ENCODE measurements around the gene WDR72.
"Not testable (repeated sequence)": the region's sequence is repeated elsewhere in the genome, so short reads cannot be mapped to it uniquely, and the experiment has no call there.

The WDR72 gene

GRCh38 chr15:53695365-53695764 lies 64.1 kb downstream of the WDR72 start:
- no peak for DNase-seq (ENCODE audit: low spot score)

GRCh38 chr15:53694476-53694874 lies 65.0 kb downstream of the WDR72 start:
- DNase-seq (ENCODE audit: low spot score): no peak

GRCh38 chr15:53693729-53694475 lies 65.6 kb downstream of the WDR72 start:
- DNase-seq (ENCODE audit: low spot score): no peak

GRCh38 chr15:53684162-53684561 lies 75.3 kb downstream of the WDR72 start:
- not testable (repeated sequence) for DNase-seq (ENCODE audit: low spot score)

- no peak for DNase-seq (ENCODE audit: low spot score)
Measured at GRCh38 chr15:53681056-53681455, 78.4 kb downstream of the WDR72 start.

- DNase-seq (ENCODE audit: low spot score): no peak
Measured at GRCh38 chr15:53675832-53676231, 83.6 kb downstream of the WDR72 start.

GRCh38 chr15:53671545-53671944 lies 87.9 kb downstream of the WDR72 start:
- DNase-seq (ENCODE audit: low spot score): no peak

- DNase-seq (ENCODE audit: low spot score): no peak
Measured at GRCh38 chr15:53670701-53671100, 88.8 kb downstream of the WDR72 start.

- no peak for DNase-seq (ENCODE audit: low spot score)
Measured at GRCh38 chr15:53665930-53666329, 93.5 kb downstream of the WDR72 start.

GRCh38 chr15:53658827-53659555 lies 100.5 kb downstream of the WDR72 start:
- no peak for DNase-seq (ENCODE audit: low spot score)

- no peak for DNase-seq (ENCODE audit: low spot score)
Measured at GRCh38 chr15:53658255-53658654, 101.2 kb downstream of the WDR72 start.

GRCh38 chr15:53648934-53649333 lies 110.5 kb downstream of the WDR72 start:
- no peak for DNase-seq (ENCODE audit: low spot score)

- DNase-seq (ENCODE audit: low spot score): no peak
Measured at GRCh38 chr15:53644660-53645059, 114.8 kb downstream of the WDR72 start.

- DNase-seq (ENCODE audit: low spot score): no peak
Measured at GRCh38 chr15:53634517-53635106, 124.9 kb downstream of the WDR72 start.

- no peak for DNase-seq (ENCODE audit: low spot score)
Measured at GRCh38 chr15:53627279-53627678, 132.2 kb downstream of the WDR72 start.

- DNase-seq (ENCODE audit: low spot score): no peak
Measured at GRCh38 chr15:53625962-53626845, 133.3 kb downstream of the WDR72 start.

- no peak for DNase-seq (ENCODE audit: low spot score)
Measured at GRCh38 chr15:53625260-53625659, 134.2 kb downstream of the WDR72 start.

GRCh38 chr15:53618461-53618860 lies 141.0 kb downstream of the WDR72 start:
- no peak for DNase-seq (ENCODE audit: low spot score)

GRCh38 chr15:53611145-53611920 lies 148.1 kb downstream of the WDR72 start:
- DNase-seq (ENCODE audit: low spot score): no peak

GRCh38 chr15:53591041-53591440 lies 168.4 kb downstream of the WDR72 start:
- no peak for DNase-seq (ENCODE audit: low spot score)

- DNase-seq (ENCODE audit: low spot score): no peak
Measured at GRCh38 chr15:53590380-53590779, 169.1 kb downstream of the WDR72 start.
